H9 (cell line): ENCODE data around the gene LILRB3. TPM values are rescaled to one million over a fixed set of nuclear protein-coding genes. Genes with fewer than 3 reads are reported as not detected.
"Not testable (repeated sequence)": the region's sequence is repeated elsewhere in the genome, so short reads cannot be mapped to it uniquely, and the experiment has no call there.

Experiments
- DNase-seq: peaks from one replicate; pipeline ENCODE4 v3.0.0-alpha.2; 2017
- H2AFZ ChIP-seq: one replicate; pipeline ENCODE4 v1.6.1; 2013; ENCODE audit warnings: mild to moderate bottlenecking, low read length, control low read depth, moderate library complexity
- H2AK5ac ChIP-seq: 2 replicates; pipeline ENCODE4 v1.6.1; 2013; ENCODE audit warnings: low read length, control low read depth, mixed read lengths; ENCODE audit not compliant: insufficient read length
- H2BK120ac ChIP-seq: one replicate; pipeline ENCODE4 v1.6.1; 2013; ENCODE audit warnings: low read depth, mild to moderate bottlenecking, low read length, control low read depth, inconsistent platforms; ENCODE audit not compliant: poor library complexity, severe bottlenecking
- H2BK12ac ChIP-seq: 2 replicates; pipeline ENCODE4 v1.6.1; 2013; ENCODE audit warnings: low read length, control low read depth, mixed read lengths, low read depth; ENCODE audit not compliant: insufficient read length
- H2BK15ac ChIP-seq: 2 replicates; pipeline ENCODE4 v1.6.1; 2013; ENCODE audit warnings: low read depth, low read length, control low read depth
- H2BK20ac ChIP-seq: one replicate; pipeline ENCODE4 v1.6.1; 2013; ENCODE audit warnings: low read depth, mild to moderate bottlenecking, low read length, control low read depth, inconsistent platforms; ENCODE audit not compliant: poor library complexity, severe bottlenecking
- H2BK5ac ChIP-seq: 2 replicates; pipeline ENCODE4 v1.6.1; 2013; ENCODE audit warnings: low read length, control low read depth, mixed read lengths; ENCODE audit not compliant: insufficient read length
- H3K14ac ChIP-seq: 2 replicates; pipeline ENCODE4 v1.6.1; 2013; ENCODE audit warnings: low read length, control low read depth; ENCODE audit not compliant: insufficient read depth
- H3K18ac ChIP-seq: 2 replicates; pipeline ENCODE4 v1.6.1; 2013; ENCODE audit warnings: low read depth, mild to moderate bottlenecking, mixed read lengths, low read length, control low read depth; ENCODE audit not compliant: insufficient read length
- H3K23ac ChIP-seq: 2 replicates; pipeline ENCODE4 v1.6.1; 2013; ENCODE audit warnings: low read length, control low read depth, mixed read lengths, low read depth; ENCODE audit not compliant: insufficient read length
- H3K23me2 ChIP-seq: 2 replicates; pipeline ENCODE4 v1.6.1; 2013; ENCODE audit warnings: low read depth, mild to moderate bottlenecking, mixed read lengths, low read length, control low read depth; ENCODE audit not compliant: insufficient read length, poor library complexity, severe bottlenecking
- H3K27ac ChIP-seq: 2 replicates; pipeline ENCODE4 v1.5.1; 2013; ENCODE audit warnings: low read length, control low read depth, mixed read lengths, low read depth; ENCODE audit not compliant: insufficient read length
- H3K27me3 ChIP-seq: 2 replicates; pipeline ENCODE4 v1.6.1; 2013; ENCODE audit warnings: low read length, control low read depth, inconsistent platforms; ENCODE audit not compliant: insufficient read depth
- H3K4ac ChIP-seq: 2 replicates; pipeline ENCODE4 v1.6.1; 2013; ENCODE audit warnings: low read depth, mild to moderate bottlenecking, control low read depth, inconsistent platforms, low read length, moderate library complexity
- H3K4me1 ChIP-seq: 2 replicates; pipeline ENCODE4 v1.6.1; 2013; ENCODE audit warnings: low read length, control low read depth, inconsistent platforms; ENCODE audit not compliant: insufficient read depth
- H3K4me2 ChIP-seq: 2 replicates; pipeline ENCODE4 v1.6.1; 2013; ENCODE audit warnings: low read length, control low read depth, mixed read lengths; ENCODE audit not compliant: insufficient read length, insufficient read depth
- H3K56ac ChIP-seq: 2 replicates; pipeline ENCODE4 v1.6.1; 2013; ENCODE audit warnings: low read depth, mild to moderate bottlenecking, mixed read lengths, low read length, control low read depth; ENCODE audit not compliant: insufficient read length
- H3K79me1 ChIP-seq: 2 replicates; pipeline ENCODE4 v1.6.1; 2013; ENCODE audit warnings: low read depth, mild to moderate bottlenecking, moderate library complexity, low read length, control low read depth, inconsistent platforms; ENCODE audit not compliant: insufficient read depth, poor library complexity, severe bottlenecking
- H3K79me2 ChIP-seq: 2 replicates; pipeline ENCODE4 v1.6.1; 2013; ENCODE audit warnings: low read length, control low read depth, inconsistent platforms; ENCODE audit not compliant: insufficient read depth
- H3K9ac ChIP-seq: 2 replicates; pipeline ENCODE4 v1.6.1; 2013; ENCODE audit warnings: low read length, control low read depth, mixed read lengths; ENCODE audit not compliant: insufficient read length; ENCODE audit errors: extremely low read depth
- H3K9me3 ChIP-seq: one replicate; pipeline ENCODE4 v1.6.1; 2013; ENCODE audit warnings: low read depth, low read length, inconsistent platforms; ENCODE audit not compliant: control insufficient read depth
- H3T11ph ChIP-seq: one replicate; pipeline ENCODE4 v1.6.1; 2013; ENCODE audit warnings: mild to moderate bottlenecking, low read length, control low read depth, inconsistent platforms
- H4K20me1 ChIP-seq: one replicate; pipeline ENCODE4 v1.6.1; 2013; ENCODE audit not compliant: control insufficient read depth, insufficient read length, insufficient read depth
- H4K5ac ChIP-seq: 2 replicates; pipeline ENCODE4 v1.6.1; 2013; ENCODE audit warnings: low read depth, mild to moderate bottlenecking, mixed read lengths, low read length, control low read depth; ENCODE audit not compliant: insufficient read length
- H4K8ac ChIP-seq: replicated peaks from 2 replicates; pipeline ENCODE4 v1.6.1; 2013; ENCODE audit warnings: low read length, control low read depth, mixed read lengths, low read depth; ENCODE audit not compliant: insufficient read length
- H4K91ac ChIP-seq: 2 replicates; pipeline ENCODE4 v1.6.1; 2013; ENCODE audit warnings: low read depth, mild to moderate bottlenecking, moderate library complexity, mixed read lengths, low read length, control low read depth; ENCODE audit not compliant: insufficient read length
- H3K27ac Mint-ChIP-seq, 3 experiments: 2 replicates in 2 of 3; 3 replicates in 1 of 3; pipeline ENCODE4 v1.8.0; 2020 to 2021; ENCODE audit warnings: mixed read lengths in 3 of 3, mild to moderate bottlenecking in 1 of 3, moderate library complexity in 1 of 3
- H3K27me3 Mint-ChIP-seq: 2 replicates; pipeline ENCODE4 v1.8.0; 2021; ENCODE audit warnings: low read depth, mild to moderate bottlenecking, moderate library complexity, mixed read lengths
- H3K36me3 Mint-ChIP-seq, 3 experiments: 2 replicates in 2 of 3; 3 replicates in 1 of 3; pipeline ENCODE4 v1.8.0; 2020 to 2021; ENCODE audit warnings: low read depth in 3 of 3, mixed read lengths in 3 of 3; ENCODE audit not compliant: insufficient read depth in 1 of 3
- H3K4me1 Mint-ChIP-seq, 2 experiments: 2 replicates each; pipeline ENCODE4 v1.8.0; 2020; ENCODE audit warnings: mixed read lengths in 2 of 2
- H3K4me3 Mint-ChIP-seq, 2 experiments: 2 replicates in 1 of 2; 3 replicates in 1 of 2; pipeline ENCODE4 v1.8.0; 2020 to 2021; ENCODE audit warnings: mild to moderate bottlenecking in 2 of 2, mixed read lengths in 2 of 2, moderate library complexity in 1 of 2
- H3K9me3 Mint-ChIP-seq, 2 experiments: 2 replicates in 1 of 2; 3 replicates in 1 of 2; pipeline ENCODE4 v1.8.0; 2020; ENCODE audit warnings: mild to moderate bottlenecking in 2 of 2, mixed read lengths in 2 of 2, moderate library complexity in 1 of 2
- WGBS: extraction: QIAGEN DNeasy Blood & Tissue Kit; methylation state at CpG from one replicate; pipeline ENCODE4 v1.1.7; 2013; ENCODE audit warnings: missing lambda C conversion rate, low lambda C conversion rate, mixed read lengths; ENCODE audit not compliant: insufficient read length; ENCODE audit errors: extremely low coverage; 5-methylcytosine and 5-hydroxymethylcytosine counted together
- total RNA-seq: library from RNA; stranded (reverse); gene quantifications from 2 replicates; pipeline ENCODE4 v1.2.1, GENCODE V29; 2021
- TF ChIP-seq, protein P1 (sequence below): fragments of 200-600 bp; sonication (generic); conservative IDR thresholded peaks from 3 replicates; pipeline ENCODE4 v1.8.0; 2021; ENCODE audit warnings: antibody characterized with exemption, mild to moderate bottlenecking

LILRB3 gene
- total RNA-seq, 1 experiment from 2014 or later: not detected

DNA sequence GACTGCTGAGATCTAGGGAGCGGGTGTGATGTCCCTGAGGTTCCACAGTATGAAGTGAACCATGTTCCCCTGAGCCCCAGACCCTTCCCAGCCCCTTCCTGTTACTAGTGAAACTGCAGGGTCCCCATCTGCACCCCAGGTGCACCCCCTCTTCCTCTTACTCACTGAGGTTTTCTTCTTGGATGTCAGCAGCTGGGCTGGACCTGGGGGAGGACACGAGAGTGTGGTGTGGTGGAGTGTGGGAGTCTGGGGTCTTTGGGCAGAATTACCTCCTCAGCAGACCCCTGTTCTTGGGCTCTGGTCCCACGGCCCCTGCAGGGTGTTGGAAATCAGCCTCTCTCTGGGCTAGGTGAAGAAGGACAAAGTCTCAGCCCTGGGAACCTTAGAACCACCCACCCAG is 23.1 kb upstream of the LILRB3 start:
- no CpG with 5 or more reads among the region's 3 CpGs for WGBS
- Mint-ChIP-seq H3K36me3 (no peaks in the 10 kb centered on the region), H3K9me3 (peaks cover 0 to 40% of the 10 kb centered on the region in 2 experiments; a peak in 2 of 5 replicates), H3K4me1 (no peaks in the 10 kb centered on the region), H3K27me3 (peaks cover 34% of the 10 kb centered on the region), H3K4me3 (no peak overlapping the region), H3K27ac (no peak overlapping the region; a peak in 1 of 7 replicates)
- H2BK20ac ChIP-seq: no peak overlapping the region
- H2AFZ ChIP-seq: no peak overlapping the region
- no peak overlapping the region for H3T11ph ChIP-seq
- TF ChIP-seq, protein P1, sequence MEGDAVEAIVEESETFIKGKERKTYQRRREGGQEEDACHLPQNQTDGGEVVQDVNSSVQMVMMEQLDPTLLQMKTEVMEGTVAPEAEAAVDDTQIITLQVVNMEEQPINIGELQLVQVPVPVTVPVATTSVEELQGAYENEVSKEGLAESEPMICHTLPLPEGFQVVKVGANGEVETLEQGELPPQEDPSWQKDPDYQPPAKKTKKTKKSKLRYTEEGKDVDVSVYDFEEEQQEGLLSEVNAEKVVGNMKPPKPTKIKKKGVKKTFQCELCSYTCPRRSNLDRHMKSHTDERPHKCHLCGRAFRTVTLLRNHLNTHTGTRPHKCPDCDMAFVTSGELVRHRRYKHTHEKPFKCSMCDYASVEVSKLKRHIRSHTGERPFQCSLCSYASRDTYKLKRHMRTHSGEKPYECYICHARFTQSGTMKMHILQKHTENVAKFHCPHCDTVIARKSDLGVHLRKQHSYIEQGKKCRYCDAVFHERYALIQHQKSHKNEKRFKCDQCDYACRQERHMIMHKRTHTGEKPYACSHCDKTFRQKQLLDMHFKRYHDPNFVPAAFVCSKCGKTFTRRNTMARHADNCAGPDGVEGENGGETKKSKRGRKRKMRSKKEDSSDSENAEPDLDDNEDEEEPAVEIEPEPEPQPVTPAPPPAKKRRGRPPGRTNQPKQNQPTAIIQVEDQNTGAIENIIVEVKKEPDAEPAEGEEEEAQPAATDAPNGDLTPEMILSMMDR: no peak
- H2BK120ac ChIP-seq: no peak overlapping the region
- no peaks in the 10 kb centered on the region for H3K79me1 ChIP-seq
- no peak overlapping the region for H2AK5ac ChIP-seq
- no peak overlapping the region for H3K4ac ChIP-seq
- no peaks in the 10 kb centered on the region for H3K4me1 ChIP-seq
- no peak overlapping the region for H3K18ac ChIP-seq
- DNase-seq: no peak
- H3K23me2 ChIP-seq: no peaks in the 10 kb centered on the region
- H4K20me1 ChIP-seq: no peaks in the 10 kb centered on the region
- H3K9ac ChIP-seq: no peak overlapping the region
- H2BK12ac ChIP-seq: no peak overlapping the region
- H4K8ac ChIP-seq: no peak overlapping the region
- H3K27ac ChIP-seq: no peak overlapping the region
- H3K9me3 ChIP-seq: no peaks in the 10 kb centered on the region
- no peak overlapping the region for H3K23ac ChIP-seq
- H3K4me2 ChIP-seq: no peak overlapping the region
- H3K56ac ChIP-seq: no peak overlapping the region
- H2BK15ac ChIP-seq: no peak overlapping the region
- no peaks in the 10 kb centered on the region for H3K27me3 ChIP-seq
- H3K79me2 ChIP-seq: no peaks in the 10 kb centered on the region
- no peak overlapping the region for H3K14ac ChIP-seq
- H4K91ac ChIP-seq: no peak overlapping the region
- H4K5ac ChIP-seq: no peak overlapping the region
- H2BK5ac ChIP-seq: no peak overlapping the region

DNA sequence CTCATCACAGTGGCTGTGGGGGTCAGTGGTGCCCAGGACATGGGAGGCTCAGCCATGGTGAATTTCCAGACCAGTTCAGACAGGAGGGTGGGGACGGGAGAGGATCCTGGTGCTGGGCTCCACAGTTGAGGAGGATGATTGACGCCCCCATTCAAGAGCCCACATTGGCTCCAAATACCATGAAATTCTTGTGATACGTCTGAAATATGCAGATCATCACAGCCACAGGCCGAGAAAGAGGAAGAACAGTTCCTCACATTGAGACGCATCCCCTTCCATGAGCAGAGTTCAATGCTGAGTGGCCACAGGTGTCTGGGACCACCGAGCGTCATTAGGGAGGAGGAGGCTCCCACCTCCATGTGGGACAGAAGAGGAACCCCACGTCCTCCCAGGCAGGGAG is 21.0 kb upstream of the LILRB3 start:
- H3K27ac Mint-ChIP-seq, H3K18ac ChIP-seq, H4K8ac ChIP-seq, H4K5ac ChIP-seq, H2BK20ac ChIP-seq, H3K79me2 ChIP-seq, H3K4me3 Mint-ChIP-seq, H2BK5ac ChIP-seq, H2AFZ ChIP-seq, H3K36me3 Mint-ChIP-seq, H2AK5ac ChIP-seq, H3T11ph ChIP-seq, DNase-seq, H3K4me2 ChIP-seq, H2BK120ac ChIP-seq, H3K23me2 ChIP-seq, H2BK15ac ChIP-seq, H3K79me1 ChIP-seq, H3K4me1 Mint-ChIP-seq, H3K56ac ChIP-seq, H3K4me1 ChIP-seq, H3K4ac ChIP-seq, H3K14ac ChIP-seq, H3K23ac ChIP-seq, H3K9me3 ChIP-seq, H4K20me1 ChIP-seq, H2BK12ac ChIP-seq, H3K9ac ChIP-seq, H3K27ac ChIP-seq, H3K27me3 ChIP-seq, H4K91ac ChIP-seq: not testable (repeated sequence)
- WGBS: no CpG with 5 or more reads among the region's 8 CpGs
- Mint-ChIP-seq H3K9me3 (peaks cover 0 to 30% of the 10 kb centered on the region in 2 experiments; a peak in 2 of 5 replicates), H3K27me3 (peaks cover 32% of the 10 kb centered on the region)
